ES-I3 (cell line): ENCODE data around the gene SENP2.
"Not testable (repeated sequence)": the region's sequence is repeated elsewhere in the genome, so short reads cannot be mapped to it uniquely, and the experiment has no call there.

Source experiments
- H3K36me3 ChIP-seq: 2 replicates; pipeline ENCODE4 v1.6.1; 2013; ENCODE audit warnings: mild to moderate bottlenecking, low read length, control low read depth, moderate library complexity; ENCODE audit not compliant: insufficient read depth
- H3K4me1 ChIP-seq: 2 replicates; pipeline ENCODE4 v1.6.1; 2013; ENCODE audit warnings: mild to moderate bottlenecking, control low read depth, low read length; ENCODE audit not compliant: insufficient read depth
- H3K9ac ChIP-seq: 2 replicates; pipeline ENCODE4 v1.6.1; 2013; ENCODE audit warnings: low read depth, mild to moderate bottlenecking, low read length, moderate library complexity
- H3K9me3 ChIP-seq: 2 replicates; pipeline ENCODE4 v1.6.1; 2013; ENCODE audit warnings: mild to moderate bottlenecking, low read length, moderate library complexity; ENCODE audit not compliant: control insufficient read depth, insufficient read depth

SENP2 gene

GRCh38 chr3:185659942-185660921, 74.1 kb downstream of the SENP2 start:
- peaks cover 9% of the 10 kb centered on the region for H3K4me1 ChIP-seq
- H3K9ac ChIP-seq, result no peak overlapping the region
- H3K36me3 ChIP-seq, result peaks cover 32% of the 10 kb centered on the region
- H3K9me3 ChIP-seq, result no peaks in the 10 kb centered on the region

- not testable (repeated sequence) for H3K4me1 ChIP-seq, H3K9me3 ChIP-seq, H3K9ac ChIP-seq
- peaks cover 23% of the 10 kb centered on the region for H3K36me3 ChIP-seq
Measured at GRCh38 chr3:185661296-185661695, 75.2 kb downstream of the SENP2 start.

GRCh38 chr3:185661772-185662171, 75.7 kb downstream of the SENP2 start:
- Histone ChIP-seq H3K9ac (no peak overlapping the region), H3K36me3 (peaks cover 22% of the 10 kb centered on the region), H3K4me1 (peaks cover 9% of the 10 kb centered on the region), H3K9me3 (no peaks in the 10 kb centered on the region)

- Histone ChIP-seq H3K36me3 (peaks cover 15% of the 10 kb centered on the region), H3K9me3 (no peaks in the 10 kb centered on the region), H3K9ac (no peak overlapping the region), H3K4me1 (peaks cover 9% of the 10 kb centered on the region)
Measured at GRCh38 chr3:185663929-185664328, 77.8 kb downstream of the SENP2 start.

- Histone ChIP-seq H3K9me3 (no peaks in the 10 kb centered on the region), H3K9ac (no peak overlapping the region), H3K4me1 (no peaks in the 10 kb centered on the region), H3K36me3 (peaks cover 28% of the 10 kb centered on the region)
Measured at GRCh38 chr3:185667574-185667973, 81.5 kb downstream of the SENP2 start.

GRCh38 chr3:185677146-185677829, 91.2 kb downstream of the SENP2 start:
- no peaks in the 10 kb centered on the region for H3K4me1 ChIP-seq
- H3K9ac ChIP-seq, result no peak overlapping the region
- H3K36me3 ChIP-seq, result peaks cover 33% of the 10 kb centered on the region
- no peaks in the 10 kb centered on the region for H3K9me3 ChIP-seq

GRCh38 chr3:185678027-185678426, 91.9 kb downstream of the SENP2 start:
- Histone ChIP-seq H3K9me3 (no peaks in the 10 kb centered on the region), H3K9ac (no peak overlapping the region), H3K36me3 (peaks cover 31% of the 10 kb centered on the region), H3K4me1 (no peaks in the 10 kb centered on the region)

- H3K9ac ChIP-seq, result no peak overlapping the region
- no peaks in the 10 kb centered on the region for H3K4me1 ChIP-seq
- no peaks in the 10 kb centered on the region for H3K9me3 ChIP-seq
- H3K36me3 ChIP-seq, result peaks cover 21% of the 10 kb centered on the region
Measured at GRCh38 chr3:185680231-185680630, 94.1 kb downstream of the SENP2 start.
